GM12878 (cell line): ENCODE data around the gene PUSL1. TPM values are rescaled to one million over a fixed set of nuclear protein-coding genes. Genes with fewer than 3 reads are reported as not detected.
A peak's percentile ranks its signal among the peaks of the same experiment; 100 is the strongest.

Source experiments
- ATAC-seq: fragments of 200-7000 bp; cut with Tn5 transposase; 3 replicates; pipeline ENCODE4 v1.9.1; 2020; ENCODE audit warnings: mild to moderate bottlenecking, moderate library complexity
- BruUV-seq: library from RNA; stranded (reverse); fragments of 400-500 nt; replicated peaks from 2 replicates; lab custom pipeline; 2021; lab: Mats Ljungman, UMichigan
- CTCF ChIA-PET: fragments of 300-600 bp; sonication (Branson Sonifier 250); formaldehyde crosslinking; extraction: SDS; loops from one replicate; lab custom pipeline; 2021; ENCODE audit warnings: inconsistent platforms; lab: Yijun Ruan, JAX
- POLR2A ChIA-PET: fragments of 350-600 bp; formaldehyde crosslinking; extraction: SDS; loops from one replicate; lab custom pipeline; 2021; ENCODE audit warnings: inconsistent platforms; lab: Charles Lee
- RAD21 ChIA-PET: fragments of 300-600 bp; sonication (Branson Sonifier 250); formaldehyde crosslinking; loops from one replicate; lab custom pipeline; 2023; ENCODE audit warnings: antibody characterized with exemption; ENCODE audit not compliant: unreplicated experiment; lab: Charles Lee
- SMC1A ChIA-PET: fragments of 300-600 bp; sonication (Branson Sonifier 250); formaldehyde crosslinking; loops from one replicate; lab custom pipeline; 2023; ENCODE audit not compliant: unreplicated experiment, uncharacterized antibody; lab: Charles Lee
- DNase-seq: peaks from one replicate; pipeline ENCODE4 v3.0.0-alpha.2; 2011; ENCODE audit warnings: low read depth, low spot score
- FAIRE-seq: peaks from 3 replicates; lab custom pipeline; 2011; peaks lifted over from hg19 to GRCh38; lab: Jason Lieb, UNC
- H2AFZ ChIP-seq: 2 replicates; pipeline ENCODE4 v1.6.0; 2011; ENCODE audit warnings: low read depth, low read length, control low read depth; ENCODE audit not compliant: control insufficient read depth
- H3K27ac ChIP-seq: 2 replicates; pipeline ENCODE4 v1.5.1; 2011; ENCODE audit warnings: control low read depth; ENCODE audit not compliant: control insufficient read depth, insufficient read depth
- H3K27me3 ChIP-seq, 2 experiments: replicated peaks in 1 of 2; 2 replicates each; pipeline versions ENCODE4 v1.6.0 to v1.6.1; 2011; ENCODE audit warnings: low read length in 1 of 2; ENCODE audit not compliant: control insufficient read depth in 2 of 2, insufficient read depth in 2 of 2
- H3K36me3 ChIP-seq, 2 experiments: 2 replicates each; pipeline ENCODE4 v1.5.1; 2011; ENCODE audit warnings: low read length in 1 of 2; ENCODE audit not compliant: control insufficient read depth in 2 of 2, insufficient read depth in 2 of 2
- H3K4me1 ChIP-seq: 2 replicates; pipeline ENCODE4 v1.6.1; 2011; ENCODE audit warnings: mild to moderate bottlenecking, low read length, moderate library complexity, mixed read lengths; ENCODE audit not compliant: control insufficient read depth, insufficient read depth
- H3K4me2 ChIP-seq: 2 replicates; pipeline ENCODE4 v1.6.0; 2011; ENCODE audit warnings: control low read depth; ENCODE audit not compliant: control insufficient read depth, insufficient read depth
- H3K4me3 ChIP-seq: fragments of 200-600 bp; sonication (generic); 2 replicates; pipeline ENCODE4 v1.5.1; 2016
- H3K79me2 ChIP-seq: 2 replicates; pipeline ENCODE4 v1.6.0; 2011; ENCODE audit warnings: low read length; ENCODE audit not compliant: control insufficient read depth, insufficient read depth
- H3K9ac ChIP-seq: 2 replicates; pipeline ENCODE4 v1.8.0; 2011; ENCODE audit warnings: low read length, control low read depth, mixed read lengths; ENCODE audit not compliant: control insufficient read depth, insufficient read depth
- H3K9me3 ChIP-seq: replicated peaks from 3 replicates; pipeline ENCODE4 v1.5.1; 2011; ENCODE audit warnings: mild to moderate bottlenecking, low read length; ENCODE audit not compliant: control insufficient read depth, insufficient read depth
- H4K20me1 ChIP-seq: 2 replicates; pipeline ENCODE4 v1.6.0; 2011; ENCODE audit not compliant: control insufficient read depth, insufficient read depth
- CBX3 ChIP-seq: fragments of 200-600 bp; sonication (generic); IDR thresholded peaks from 2 replicates; pipeline ENCODE4 v1.6.1; 2016; ENCODE audit warnings: low read depth, borderline replicate concordance
- DPF2 ChIP-seq: fragments of 450-650 bp; IDR thresholded peaks from 2 replicates; pipeline ENCODE4 v1.6.1; 2017; ENCODE audit warnings: mild to moderate bottlenecking
- E2F8 ChIP-seq: fragments of 450-650 bp; IDR thresholded peaks from 2 replicates; pipeline ENCODE4 v1.6.1; 2018; ENCODE audit warnings: mild to moderate bottlenecking, low read depth, moderate library complexity; ENCODE audit not compliant: partially characterized antibody
- EGR1 ChIP-seq, 2 experiments: IDR thresholded peaks; 1 replicate in 1 of 2; 2 replicates in 1 of 2; pipeline ENCODE4 v1.6.1; 2011 to 2012; ENCODE audit warnings: low read depth in 2 of 2, low read length in 2 of 2, borderline replicate concordance in 1 of 2, mild to moderate bottlenecking in 1 of 2, moderate library complexity in 1 of 2
- EP300 ChIP-seq, 2 experiments: fragments of 150-350 bp in 1 of 2; IDR thresholded peaks; 2 replicates each; pipeline ENCODE4 v1.6.1; 2011 to 2012; ENCODE audit warnings: low read depth in 2 of 2, low read length in 2 of 2, borderline replicate concordance in 1 of 2, improper control_type of control experiment in 1 of 2, inconsistent platforms in 1 of 2; ENCODE audit not compliant: control insufficient read depth in 1 of 2
- RB1 ChIP-seq: fragments of 450-650 bp; formaldehyde crosslinking; IDR thresholded peaks from 2 replicates; pipeline ENCODE4 v1.6.1; 2017; ENCODE audit warnings: mild to moderate bottlenecking, borderline replicate concordance
- RUNX3 ChIP-seq: IDR thresholded peaks from 2 replicates; pipeline ENCODE4 v1.6.1; 2012; ENCODE audit warnings: low read length, inconsistent platforms
- SMC3 ChIP-seq: IDR thresholded peaks from 2 replicates; pipeline ENCODE4 v1.6.1; 2011; ENCODE audit warnings: low read length, improper control_type of control experiment, borderline replicate concordance
- SUZ12 ChIP-seq: fragments of 200-600 bp; sonication (generic); IDR thresholded peaks from one replicate; pipeline ENCODE4 v1.6.1; 2018; ENCODE audit warnings: antibody characterized with exemption, mild to moderate bottlenecking; ENCODE audit not compliant: unreplicated experiment
- WGBS: methylation state at CpG from one replicate; pipeline ENCODE4 v1.1.6; 2016; ENCODE audit warnings: low lambda C conversion rate; ENCODE audit not compliant: insufficient replicate concordance, insufficient coverage; ENCODE audit errors: missing lambda C conversion rate; 5-methylcytosine and 5-hydroxymethylcytosine counted together
- in situ Hi-C: fragments of 300-500 bp; cut with MboI; formaldehyde crosslinking; loops from 9 replicates; pipeline ENCODE4 v1.14.3; 2018; ENCODE audit warnings: mixed read lengths
- intact Hi-C: fragments of 100-400 bp; cut with micrococcal nuclease; formaldehyde crosslinking; loops from one replicate; pipeline ENCODE4 v1.14.2; 2022; ENCODE audit not compliant: unreplicated experiment
- polyA plus RNA-seq, 11 experiments: library from polyadenylated mRNA; depleted of rRNA in 4 of 11; unstranded in 6 of 11; stranded (reverse) in 5 of 11; fragments of >200 nt; fragmentation: Nextera tagmentation in 4 of 11; fragmentation: Illumina TruSeq in 1 of 11; extraction: Ambion mirVana in 4 of 11; extraction: Trizol in 1 of 11; gene quantifications; 1 replicate in 1 of 11; 2 replicates in 10 of 11; pipeline versions ENCODE4 v1.2.1 to v1.2.3, GENCODE V29; 2011 to 2016; ENCODE audit warnings: inconsistent platforms in 2 of 11, missing spikeins in 2 of 11, low read depth in 1 of 11
- total RNA-seq, 4 experiments: library from RNA; depleted of rRNA in 3 of 4; stranded (reverse); fragments of >200 nt in 3 of 4; fragmentation: Illumina TruSeq in 1 of 4; extraction: Trizol in 1 of 4; gene quantifications; 2 replicates each; pipeline versions ENCODE4 v1.2.1 to v1.2.3, GENCODE V29; 2013 to 2021
- TF ChIP-seq, protein P1 (sequence below): fragments of 450-650 bp; conservative IDR thresholded peaks from 2 replicates; pipeline ENCODE4 v1.6.1; 2017; ENCODE audit warnings: mild to moderate bottlenecking, moderate library complexity
- TF ChIP-seq, protein P2 (sequence below): IDR thresholded peaks from 2 replicates; pipeline ENCODE4 v1.6.1; 2011; ENCODE audit warnings: mild to moderate bottlenecking, low read depth, low read length, moderate library complexity; ENCODE audit not compliant: insufficient replicate concordance

PUSL1 gene
- total and polyA plus RNA-seq, 10 of the 15 experiments (the other 5 are each of a cell fraction or from before 2014, with no cell fraction given) = 0.16 to 28.4 (median 15.1) TPM

GRCh38 chr1:1347663-1348419 lies 39.4 kb downstream of the PUSL1 start (continued):
- no peak for TF ChIP-seq SUZ12

GRCh38 chr1:1348420-1349255 lies 40.2 kb downstream of the PUSL1 start:
- peak overlapping the region; percentile 13; the same call in 1 of the 2 replicates for H2AFZ ChIP-seq
- no peak overlapping the region for H3K27ac ChIP-seq
- 1% methylated on average over 52 of the region's 109 CpGs for WGBS
- in situ Hi-C loops (no loop called here), intact Hi-C loops (loop anchor here (2.0 kb wide), 1 partner anchor 50 kb away; the partner anchor contains the start of gene CCNL2)
- H3K79me2 ChIP-seq = peaks cover 2% of the 10 kb centered on the region
- DNase-seq (no peak), ATAC-seq (no peak; the same call in 2 of the 3 replicates), FAIRE-seq (no peak)
- BruUV-seq = no TSS peak
- H3K9ac ChIP-seq = peak overlapping the region; percentile 38
- SMC1A ChIA-PET = interaction anchor here (0.9 kb wide), 1 partner anchor 23 kb away, joined by 3 read pairs; no protein-coding TSS in a partner anchor
- H3K4me2 ChIP-seq = peak overlapping the region; percentile 83
- RAD21 ChIA-PET = interaction anchor here (1.1 to 1.5 kb wide), 3 partner anchors 24 to 43 kb away, joined by 3 to 4 read pairs (median 3); partner anchors contain the start of gene AURKAIP1
- CTCF ChIA-PET = interaction anchor here (0.6 to 2.1 kb wide), 7 partner anchors 21 to 157 kb away, joined by 3 to 12 read pairs (median 4); no protein-coding TSS in a partner anchor
- no peaks in the 10 kb centered on the region for H4K20me1 ChIP-seq
- H3K9me3 ChIP-seq = no peaks in the 10 kb centered on the region
- POLR2A ChIA-PET = interaction anchor here (0.7 kb wide), 1 partner anchor 27 kb away, joined by 5 read pairs; the partner anchor contains the start of gene AURKAIP1
- H3K4me1 ChIP-seq = peaks cover 6% of the 10 kb centered on the region; the same call in 1 of the 2 replicates
- peaks cover 0 to 2% of the 10 kb centered on the region in 2 experiments; a peak in 1 of 4 replicates for H3K27me3 ChIP-seq
- peak overlapping the region; percentile 83 for H3K4me3 ChIP-seq
- H3K36me3 ChIP-seq = no peaks in the 10 kb centered on the region
- TF ChIP-seq RB1 (peak; percentile 30; the same call in 1 of the 2 replicates), EGR1 (IDR thresholded peaks at IDR 0.05; ENCODE audit: borderline replicate concordance in 1 of 2, low read depth in 2 of 2, low read length in 2 of 2) (no peak), E2F8 (no peak), DPF2 (peak; percentile 51), CBX3 (no peak), SMC3 (no peak), EP300 (IDR thresholded peaks at IDR 0.05; ENCODE audit: borderline replicate concordance in 1 of 2, control insufficient read depth in 1 of 2, low read depth in 2 of 2, low read length in 2 of 2) (no peak), RUNX3 (no peak)
- TF ChIP-seq, protein P1, sequence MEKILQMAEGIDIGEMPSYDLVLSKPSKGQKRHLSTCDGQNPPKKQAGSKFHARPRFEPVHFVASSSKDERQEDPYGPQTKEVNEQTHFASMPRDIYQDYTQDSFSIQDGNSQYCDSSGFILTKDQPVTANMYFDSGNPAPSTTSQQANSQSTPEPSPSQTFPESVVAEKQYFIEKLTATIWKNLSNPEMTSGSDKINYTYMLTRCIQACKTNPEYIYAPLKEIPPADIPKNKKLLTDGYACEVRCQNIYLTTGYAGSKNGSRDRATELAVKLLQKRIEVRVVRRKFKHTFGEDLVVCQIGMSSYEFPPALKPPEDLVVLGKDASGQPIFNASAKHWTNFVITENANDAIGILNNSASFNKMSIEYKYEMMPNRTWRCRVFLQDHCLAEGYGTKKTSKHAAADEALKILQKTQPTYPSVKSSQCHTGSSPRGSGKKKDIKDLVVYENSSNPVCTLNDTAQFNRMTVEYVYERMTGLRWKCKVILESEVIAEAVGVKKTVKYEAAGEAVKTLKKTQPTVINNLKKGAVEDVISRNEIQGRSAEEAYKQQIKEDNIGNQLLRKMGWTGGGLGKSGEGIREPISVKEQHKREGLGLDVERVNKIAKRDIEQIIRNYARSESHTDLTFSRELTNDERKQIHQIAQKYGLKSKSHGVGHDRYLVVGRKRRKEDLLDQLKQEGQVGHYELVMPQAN = peak; percentile 47; the same call in 1 of the 2 replicates
- TF ChIP-seq, protein P2, sequence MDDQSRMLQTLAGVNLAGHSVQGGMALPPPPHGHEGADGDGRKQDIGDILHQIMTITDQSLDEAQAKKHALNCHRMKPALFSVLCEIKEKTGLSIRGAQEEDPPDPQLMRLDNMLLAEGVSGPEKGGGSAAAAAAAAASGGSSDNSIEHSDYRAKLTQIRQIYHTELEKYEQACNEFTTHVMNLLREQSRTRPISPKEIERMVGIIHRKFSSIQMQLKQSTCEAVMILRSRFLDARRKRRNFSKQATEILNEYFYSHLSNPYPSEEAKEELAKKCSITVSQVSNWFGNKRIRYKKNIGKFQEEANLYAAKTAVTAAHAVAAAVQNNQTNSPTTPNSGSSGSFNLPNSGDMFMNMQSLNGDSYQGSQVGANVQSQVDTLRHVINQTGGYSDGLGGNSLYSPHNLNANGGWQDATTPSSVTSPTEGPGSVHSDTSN = no peak
